IPS DF 6.9 (cell line): ENCODE measurements around the gene CADM4.
A peak's percentile ranks its signal among the peaks of the same experiment; 100 is the strongest.

ENCODE experiments used
- DNase-seq: peaks from one replicate; pipeline ENCODE4 v3.0.0-alpha.2; 2013; ENCODE audit warnings: low read depth, low spot score
- H3K27ac ChIP-seq: one replicate; pipeline ENCODE4 v1.5.1; 2013; ENCODE audit warnings: low read length, control low read depth
- H3K27me3 ChIP-seq: 2 replicates; pipeline ENCODE4 v1.6.1; 2013; ENCODE audit warnings: mild to moderate bottlenecking, low read length; ENCODE audit not compliant: control insufficient read depth, insufficient read depth
- H3K36me3 ChIP-seq: 2 replicates; pipeline ENCODE4 v1.6.1; 2013; ENCODE audit warnings: low read length; ENCODE audit not compliant: control insufficient read depth, insufficient read depth
- H3K4me1 ChIP-seq: 2 replicates; pipeline ENCODE4 v1.6.1; 2013; ENCODE audit warnings: low read length; ENCODE audit not compliant: control insufficient read depth, insufficient read depth
- H3K4me3 ChIP-seq: 2 replicates; pipeline ENCODE4 v1.5.1; 2013; ENCODE audit warnings: mild to moderate bottlenecking, low read length
- H3K9me3 ChIP-seq: 2 replicates; pipeline ENCODE4 v1.6.1; 2013; ENCODE audit warnings: low read length, inconsistent platforms; ENCODE audit not compliant: control insufficient read depth, insufficient read depth
- WGBS: extraction: QIAGEN DNeasy Blood & Tissue Kit; methylation state at CpG from one replicate; pipeline ENCODE4 v1.1.7; 2013; ENCODE audit warnings: mixed read lengths, missing lambda C conversion rate; ENCODE audit not compliant: insufficient read length, insufficient coverage; 5-methylcytosine and 5-hydroxymethylcytosine counted together

The CADM4 gene

DNA sequence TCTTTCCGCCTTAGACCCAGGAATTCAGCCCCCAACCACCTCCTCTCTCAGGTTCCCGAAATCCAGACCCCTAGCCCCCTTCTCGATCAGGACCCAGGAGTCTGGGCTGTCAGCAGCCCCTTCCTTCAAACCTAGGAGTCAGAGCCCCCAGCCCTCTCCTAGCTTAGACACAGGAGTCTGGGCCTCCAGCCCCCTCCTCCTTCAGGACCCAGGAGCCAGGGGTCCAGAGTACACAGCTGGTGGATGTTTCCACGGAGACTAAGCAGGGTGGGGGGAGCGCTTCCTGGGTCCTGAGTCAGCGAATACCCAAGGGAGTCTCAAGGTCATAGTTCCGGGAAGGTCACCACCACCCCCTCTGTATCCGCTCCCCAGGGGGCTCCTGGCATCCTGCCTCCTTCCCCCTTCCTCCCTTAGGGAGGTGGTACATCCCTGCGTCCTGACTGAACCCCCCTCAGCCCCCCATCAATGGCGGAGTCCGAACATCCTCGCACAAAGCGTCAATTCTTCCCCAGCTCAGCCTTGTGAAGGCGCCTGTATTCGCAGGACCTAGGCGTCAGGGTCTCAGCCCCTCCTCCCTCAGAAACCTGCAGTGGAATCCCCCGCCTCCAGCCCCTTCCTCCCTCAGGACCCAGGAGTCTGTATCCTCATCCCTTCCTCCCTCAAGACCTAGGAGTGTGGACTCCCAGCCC lies 4.6 kb downstream of the CADM4 start:
- H3K9me3 ChIP-seq: no peaks in the 10 kb centered on the region
- H3K27ac ChIP-seq: no peak overlapping the region
- H3K4me1 ChIP-seq: peaks cover 3% of the 10 kb centered on the region
- H3K27me3 ChIP-seq: peaks cover 8% of the 10 kb centered on the region
- no CpG with 5 or more reads among the region's 17 CpGs for WGBS
- peak overlapping the region; percentile 25; the same call in 1 of the 2 replicates for H3K4me3 ChIP-seq
- no peak for DNase-seq
- no peaks in the 10 kb centered on the region for H3K36me3 ChIP-seq

- Histone ChIP-seq H3K4me1 (peaks cover 3% of the 10 kb centered on the region), H3K27me3 (peaks cover 8% of the 10 kb centered on the region), H3K9me3 (no peaks in the 10 kb centered on the region), H3K27ac (no peak overlapping the region), H3K4me3 (peak overlapping the region; percentile 25; the same call in 1 of the 2 replicates), H3K36me3 (no peaks in the 10 kb centered on the region)
- DNase-seq: no peak
- no CpG with 5 or more reads among the region's 5 CpGs for WGBS
Measured at GRCh38 chr19:43634506-43634871, 5.2 kb downstream of the CADM4 start.

- no CpG with 5 or more reads among the region's 5 CpGs for WGBS
- H3K36me3 ChIP-seq: no peaks in the 10 kb centered on the region
- DNase-seq: no peak
Measured at GRCh38 chr19:43634068-43634467, 5.6 kb downstream of the CADM4 start.

DNA sequence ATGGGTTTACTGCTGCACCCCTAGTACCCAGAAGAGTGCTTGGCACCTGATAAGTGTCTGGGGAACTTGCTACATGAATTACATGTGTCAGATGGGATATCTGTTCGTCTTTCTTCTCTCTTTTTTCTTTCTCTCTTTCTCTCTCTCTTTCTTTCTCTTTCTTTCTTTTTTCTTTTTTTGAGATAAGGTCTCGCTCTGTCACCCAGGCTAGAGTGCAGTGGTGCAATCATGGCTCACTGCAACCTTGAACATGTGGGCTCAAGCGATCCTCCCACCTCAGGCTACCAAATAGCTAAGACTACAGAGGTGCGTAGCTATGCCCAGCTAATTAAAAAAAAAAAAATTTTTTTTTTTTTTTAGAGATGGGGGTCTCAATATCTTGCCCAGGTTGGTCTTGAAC lies 6.1 kb downstream of the CADM4 start:
- Histone ChIP-seq H3K4me3 (no peak overlapping the region), H3K27me3 (peaks cover under 1% of the 10 kb centered on the region; the same call in 1 of the 2 replicates), H3K27ac (no peak overlapping the region), H3K4me1 (peaks cover 3% of the 10 kb centered on the region), H3K36me3 (no peaks in the 10 kb centered on the region), H3K9me3 (no peaks in the 10 kb centered on the region)
- WGBS: no CpG with 5 or more reads among the region's 4 CpGs
- no peak for DNase-seq

More at GRCh38 chr19:43634068-43634467, 5.6 kb downstream of the CADM4 start:
- Histone ChIP-seq H3K27ac (no peak overlapping the region), H3K9me3 (no peaks in the 10 kb centered on the region), H3K4me1 (peaks cover 3% of the 10 kb centered on the region), H3K27me3 (peaks cover 6% of the 10 kb centered on the region), H3K4me3 (no peak overlapping the region)

DNA sequence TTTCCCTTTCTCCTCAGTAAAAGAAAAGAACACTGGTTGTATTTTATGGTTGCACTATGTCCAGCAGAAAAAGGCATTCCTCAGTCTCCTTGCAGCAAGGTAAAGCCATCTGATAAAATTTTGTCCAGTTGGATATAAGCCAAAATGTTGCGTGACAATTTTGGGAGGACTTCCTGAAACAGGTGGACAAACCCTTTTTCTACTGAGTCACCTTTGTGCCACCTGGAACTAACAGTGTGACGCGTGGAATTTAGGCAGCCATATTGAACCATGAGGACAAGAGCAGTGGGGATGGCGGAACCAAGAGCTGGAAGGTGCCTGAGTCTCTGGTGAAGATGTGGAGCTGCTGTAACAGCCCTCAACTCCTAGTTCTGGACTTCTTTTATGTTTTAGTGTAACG lies 8.2 kb downstream of the CADM4 start:
- WGBS: no CpG with 5 or more reads among the region's 5 CpGs
- no peak for DNase-seq
- H3K4me1 ChIP-seq: peaks cover 3% of the 10 kb centered on the region
- H3K36me3 ChIP-seq: no peaks in the 10 kb centered on the region
- no peak overlapping the region for H3K27ac ChIP-seq
- no peaks in the 10 kb centered on the region for H3K9me3 ChIP-seq
- H3K4me3 ChIP-seq: no peak overlapping the region
- H3K27me3 ChIP-seq: no peaks in the 10 kb centered on the region

GRCh38 chr19:43628646-43629326 lies 10.9 kb downstream of the CADM4 start:
- no peak overlapping the region for H3K4me3 ChIP-seq
- peaks cover 2% of the 10 kb centered on the region; the same call in 1 of the 2 replicates for H3K4me1 ChIP-seq
- no CpG with 5 or more reads among the region's 3 CpGs for WGBS
- H3K36me3 ChIP-seq: no peaks in the 10 kb centered on the region
- no peaks in the 10 kb centered on the region for H3K27me3 ChIP-seq
- H3K9me3 ChIP-seq: no peaks in the 10 kb centered on the region
- no peak for DNase-seq
- H3K27ac ChIP-seq: no peak overlapping the region

GRCh38 chr19:43626838-43627237 lies 12.8 kb downstream of the CADM4 start:
- Histone ChIP-seq H3K9me3 (no peaks in the 10 kb centered on the region), H3K36me3 (no peaks in the 10 kb centered on the region), H3K4me3 (no peak overlapping the region), H3K27ac (no peak overlapping the region), H3K4me1 (peaks cover 2% of the 10 kb centered on the region; the same call in 1 of the 2 replicates), H3K27me3 (no peaks in the 10 kb centered on the region)
- DNase-seq: no peak
- no CpG with 5 or more reads among the region's 17 CpGs for WGBS

- H3K9me3 ChIP-seq: no peaks in the 10 kb centered on the region
- H3K27ac ChIP-seq: no peak overlapping the region
- no peak overlapping the region for H3K4me3 ChIP-seq
- WGBS: no CpG with 5 or more reads among the region's 32 CpGs
- no peaks in the 10 kb centered on the region for H3K27me3 ChIP-seq
- no peak for DNase-seq
- H3K4me1 ChIP-seq: peaks cover 2% of the 10 kb centered on the region; the same call in 1 of the 2 replicates
- no peaks in the 10 kb centered on the region for H3K36me3 ChIP-seq
Measured at GRCh38 chr19:43625918-43626579, 13.6 kb downstream of the CADM4 start.

GRCh38 chr19:43624933-43625332 lies 14.7 kb downstream of the CADM4 start:
- Histone ChIP-seq H3K27me3 (no peaks in the 10 kb centered on the region), H3K4me3 (no peak overlapping the region), H3K4me1 (peaks cover 4% of the 10 kb centered on the region; the same call in 1 of the 2 replicates), H3K9me3 (no peaks in the 10 kb centered on the region), H3K27ac (no peak overlapping the region), H3K36me3 (no peaks in the 10 kb centered on the region)
- no CpG with 5 or more reads among the region's 30 CpGs for WGBS
- DNase-seq: no peak

GRCh38 chr19:43623889-43624670 lies 15.6 kb downstream of the CADM4 start:
- Histone ChIP-seq H3K36me3 (no peaks in the 10 kb centered on the region), H3K9me3 (no peaks in the 10 kb centered on the region), H3K4me1 (peaks cover 4% of the 10 kb centered on the region; the same call in 1 of the 2 replicates), H3K4me3 (no peak overlapping the region), H3K27me3 (no peaks in the 10 kb centered on the region), H3K27ac (no peak overlapping the region)
- DNase-seq: no peak
- no CpG with 5 or more reads among the region's 35 CpGs for WGBS
